ENCODE measurements around the gene ATP1A2.

DNA sequence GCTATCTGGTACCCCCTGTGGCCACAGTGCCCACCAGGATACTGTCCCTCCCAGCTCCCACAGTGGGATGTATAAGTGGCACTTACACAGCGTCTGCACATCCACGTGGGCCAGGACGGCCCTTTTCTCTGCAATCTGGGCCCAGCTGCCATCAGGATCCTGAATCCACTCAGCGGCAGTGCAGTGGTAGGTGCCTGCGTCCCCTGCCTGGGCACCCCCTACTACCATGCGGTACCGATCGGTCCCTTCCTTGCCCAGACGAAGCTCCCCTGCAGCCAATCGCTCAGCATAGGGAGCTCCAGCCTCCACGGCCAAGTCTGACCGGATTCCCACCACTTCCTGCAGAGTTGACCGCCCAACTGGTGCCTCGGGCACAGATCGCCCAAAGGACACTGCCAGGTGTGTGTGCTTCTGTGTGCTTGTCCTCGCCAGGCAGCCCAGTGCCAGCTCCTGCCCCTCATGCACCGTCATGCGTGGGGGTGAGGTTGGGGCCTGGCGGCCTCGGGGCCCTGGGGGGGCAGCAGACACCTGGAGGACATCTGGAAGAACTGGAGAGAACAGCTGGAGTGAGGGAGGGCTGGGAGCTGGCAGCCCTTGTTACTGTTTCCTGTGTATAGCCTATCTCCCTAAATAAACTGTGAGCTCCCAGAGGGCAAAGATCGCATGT, 21.8 kb upstream of the ATP1A2 start:
- no peak for TF ChIP-seq EP300 (IDR thresholded peaks at IDR 0.05)
- TF ChIP-seq, protein P1, sequence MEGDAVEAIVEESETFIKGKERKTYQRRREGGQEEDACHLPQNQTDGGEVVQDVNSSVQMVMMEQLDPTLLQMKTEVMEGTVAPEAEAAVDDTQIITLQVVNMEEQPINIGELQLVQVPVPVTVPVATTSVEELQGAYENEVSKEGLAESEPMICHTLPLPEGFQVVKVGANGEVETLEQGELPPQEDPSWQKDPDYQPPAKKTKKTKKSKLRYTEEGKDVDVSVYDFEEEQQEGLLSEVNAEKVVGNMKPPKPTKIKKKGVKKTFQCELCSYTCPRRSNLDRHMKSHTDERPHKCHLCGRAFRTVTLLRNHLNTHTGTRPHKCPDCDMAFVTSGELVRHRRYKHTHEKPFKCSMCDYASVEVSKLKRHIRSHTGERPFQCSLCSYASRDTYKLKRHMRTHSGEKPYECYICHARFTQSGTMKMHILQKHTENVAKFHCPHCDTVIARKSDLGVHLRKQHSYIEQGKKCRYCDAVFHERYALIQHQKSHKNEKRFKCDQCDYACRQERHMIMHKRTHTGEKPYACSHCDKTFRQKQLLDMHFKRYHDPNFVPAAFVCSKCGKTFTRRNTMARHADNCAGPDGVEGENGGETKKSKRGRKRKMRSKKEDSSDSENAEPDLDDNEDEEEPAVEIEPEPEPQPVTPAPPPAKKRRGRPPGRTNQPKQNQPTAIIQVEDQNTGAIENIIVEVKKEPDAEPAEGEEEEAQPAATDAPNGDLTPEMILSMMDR (IDR thresholded peaks at IDR 0.05), result no peak
- TF ChIP-seq POLR2A (IDR thresholded peaks at IDR 0.05), result no peak
